GM21619 (cell line): Measurements from ENCODE around the gene FXN.
"Not testable (repeated sequence)": the region's sequence is repeated elsewhere in the genome, so short reads cannot be mapped to it uniquely, and the experiment has no call there.

Experiments used
- ATAC-seq: cut with Tn5 transposase; IDR thresholded peaks from one replicate; pipeline ENCODE4 v1.9.1; 2021; ENCODE audit not compliant: unreplicated experiment

FXN gene

DNA sequence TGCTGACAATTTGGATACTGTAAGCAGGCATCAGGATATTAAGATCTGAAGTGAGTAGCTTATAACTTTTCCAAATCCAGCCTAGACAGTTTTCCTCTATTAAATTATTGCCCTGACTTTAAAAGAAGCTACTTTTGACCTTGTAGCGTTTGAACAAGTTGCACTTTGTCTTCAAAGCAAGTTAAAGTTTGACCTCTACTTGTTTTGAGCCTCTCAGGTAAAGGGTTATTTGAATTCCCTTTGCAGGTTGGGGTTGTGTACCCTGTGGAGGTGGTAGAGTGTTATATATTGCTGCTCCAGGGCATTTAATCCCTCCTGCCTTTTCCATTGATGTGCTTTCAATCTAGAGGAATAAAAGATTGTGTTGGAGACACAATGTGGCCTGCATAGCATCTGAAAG is 30.1 kb downstream of the FXN start:
- ATAC-seq, result no peak

- ATAC-seq, result no peak
These were observed 31.4 kb downstream of the FXN start for GRCh38 chr9:69066955-69067354.

- ATAC-seq, result no peak
These were observed 34.6 kb downstream of the FXN start for GRCh38 chr9:69070201-69070600.

DNA sequence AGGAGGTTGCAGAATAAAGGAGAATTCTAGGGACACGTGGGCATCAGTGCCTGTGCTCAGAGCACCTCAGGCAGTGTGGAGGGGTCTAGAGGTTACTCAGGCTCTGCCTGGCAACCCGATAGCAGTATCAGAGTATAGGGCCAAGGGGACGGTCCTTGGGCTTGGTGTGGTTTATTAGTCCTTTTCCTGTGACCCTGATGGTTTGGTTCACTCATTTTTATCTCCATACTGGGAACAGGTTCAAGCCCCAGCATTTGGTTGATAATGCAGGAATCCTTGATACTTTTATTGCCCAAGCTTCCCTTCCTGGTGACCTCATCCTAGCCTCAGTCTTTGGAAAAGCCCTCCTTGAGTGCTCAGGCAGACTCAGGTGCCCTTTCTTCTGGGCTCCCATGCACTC is 35.5 kb downstream of the FXN start:
- no peak for ATAC-seq

- no peak for ATAC-seq
These were observed 37.6 kb downstream of the FXN start for GRCh38 chr9:69073103-69073502.

- ATAC-seq, result no peak
These were observed 39.2 kb downstream of the FXN start for GRCh38 chr9:69074801-69075200.

GRCh38 chr9:69076550-69076949 is 41.0 kb downstream of the FXN start:
- no peak for ATAC-seq

DNA sequence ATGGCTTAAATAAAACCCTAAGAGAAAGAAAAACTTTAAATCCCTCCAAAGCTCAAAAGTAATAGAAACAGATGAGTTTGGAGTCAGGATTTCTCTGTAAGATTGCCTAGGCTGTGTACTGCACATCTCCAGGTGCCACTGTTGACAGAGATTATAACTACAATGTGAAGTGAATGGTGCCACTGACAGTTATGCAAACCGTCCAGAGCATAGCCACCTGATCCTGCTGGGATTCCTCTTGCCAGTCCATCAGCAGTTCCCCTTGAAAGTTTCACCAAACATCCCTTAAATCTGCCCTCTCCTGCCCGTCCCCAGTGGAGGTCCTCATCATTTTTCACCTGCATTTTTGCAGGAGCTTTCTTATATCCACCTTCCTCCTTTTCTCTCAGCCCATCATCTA is 42.5 kb downstream of the FXN start:
- no peak for ATAC-seq

DNA sequence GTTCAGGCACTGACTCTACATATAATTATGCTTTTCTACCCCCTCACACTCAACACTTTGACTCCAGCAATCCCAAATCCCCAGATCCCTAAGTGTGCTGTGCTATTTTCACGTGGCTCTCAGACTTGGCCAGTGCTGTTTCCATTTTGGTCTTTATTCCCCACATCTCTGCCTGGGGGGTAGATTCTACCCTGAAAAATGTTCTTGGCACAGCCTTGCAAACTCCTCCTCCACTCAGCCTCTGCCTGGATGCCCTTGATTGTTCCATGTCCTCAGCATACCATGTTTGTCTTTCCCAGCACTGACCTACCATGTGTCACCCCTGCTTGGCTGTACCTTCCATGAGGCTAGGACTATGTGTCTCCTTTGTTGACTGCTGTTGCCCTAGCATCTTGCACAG is 43.0 kb downstream of the FXN start:
- ATAC-seq, result no peak

DNA sequence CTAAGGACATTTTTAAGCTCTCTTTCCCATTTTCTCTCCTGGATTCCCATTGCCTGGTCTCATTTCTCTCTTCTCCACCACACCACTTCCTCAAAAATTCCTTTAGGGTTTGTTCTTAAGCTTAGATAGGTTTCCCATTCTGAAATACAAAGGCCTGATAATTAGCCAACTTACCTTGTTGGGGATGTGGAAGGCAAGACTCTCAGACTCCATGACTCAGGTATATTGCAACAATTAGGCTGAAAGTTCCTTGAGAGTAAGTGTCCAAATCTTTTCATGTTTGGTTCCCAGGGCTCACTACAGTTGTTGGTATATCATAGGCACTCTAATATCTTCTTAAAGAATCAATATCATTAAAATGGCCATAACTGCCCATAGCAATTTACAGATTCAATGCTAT is 43.6 kb downstream of the FXN start:
- ATAC-seq, result no peak

- ATAC-seq, result no peak
These were observed 45.7 kb downstream of the FXN start for GRCh38 chr9:69081261-69081660.

DNA sequence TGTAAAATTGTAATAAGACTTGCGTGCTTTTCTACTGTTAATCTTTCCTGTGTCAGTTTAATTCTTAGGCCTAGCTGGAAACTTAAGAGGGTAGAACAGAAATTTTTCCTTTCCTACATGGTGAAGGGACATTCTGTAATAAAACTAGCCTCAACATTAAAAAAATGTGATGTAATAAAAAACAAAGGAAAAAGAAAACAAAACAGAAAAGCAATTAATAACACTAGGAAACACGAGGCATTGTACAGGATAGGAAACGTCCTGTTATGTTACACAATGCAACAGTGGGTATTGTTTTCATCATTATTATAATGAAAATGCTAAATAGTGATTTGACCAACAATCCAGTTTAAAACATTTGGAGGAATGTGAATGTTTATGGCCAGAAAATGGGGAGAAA is 47.8 kb downstream of the FXN start:
- ATAC-seq, result no peak

DNA sequence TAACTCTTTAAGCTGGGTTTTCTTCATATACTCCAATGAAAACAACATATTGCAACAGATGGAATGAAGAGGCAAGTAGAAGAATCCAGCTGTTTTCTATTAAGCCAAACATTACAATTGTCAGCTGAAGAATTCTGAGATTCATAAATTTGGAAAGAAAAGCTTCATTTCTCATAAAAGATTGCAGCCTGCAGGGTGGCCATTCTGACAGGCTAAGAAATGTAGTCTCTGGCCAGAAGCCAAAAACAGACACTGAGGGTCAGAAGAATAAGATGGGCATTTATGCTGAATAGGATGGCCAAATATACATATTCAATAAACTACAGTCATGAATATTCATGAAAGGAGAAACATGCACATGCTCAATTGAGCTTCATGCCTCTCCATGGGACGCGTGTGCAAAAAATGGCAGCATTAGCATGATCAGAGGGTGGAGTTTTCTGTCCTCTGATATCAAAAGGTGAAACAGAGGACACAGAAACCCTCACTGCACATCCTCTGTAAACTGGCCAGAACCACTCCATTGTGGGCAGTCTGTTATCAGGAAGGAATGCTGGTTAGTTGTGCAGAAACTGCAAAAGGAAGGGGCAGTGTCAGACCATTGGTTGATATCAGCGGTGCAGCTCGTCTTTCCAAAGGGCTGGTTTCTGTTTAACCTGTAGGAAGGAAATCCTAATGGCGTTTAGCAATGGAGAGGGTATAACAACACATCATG is 50.2 kb downstream of the FXN start:
- no peak for ATAC-seq

- ATAC-seq, result no peak
These were observed 50.8 kb downstream of the FXN start for GRCh38 chr9:69086312-69086711.

DNA sequence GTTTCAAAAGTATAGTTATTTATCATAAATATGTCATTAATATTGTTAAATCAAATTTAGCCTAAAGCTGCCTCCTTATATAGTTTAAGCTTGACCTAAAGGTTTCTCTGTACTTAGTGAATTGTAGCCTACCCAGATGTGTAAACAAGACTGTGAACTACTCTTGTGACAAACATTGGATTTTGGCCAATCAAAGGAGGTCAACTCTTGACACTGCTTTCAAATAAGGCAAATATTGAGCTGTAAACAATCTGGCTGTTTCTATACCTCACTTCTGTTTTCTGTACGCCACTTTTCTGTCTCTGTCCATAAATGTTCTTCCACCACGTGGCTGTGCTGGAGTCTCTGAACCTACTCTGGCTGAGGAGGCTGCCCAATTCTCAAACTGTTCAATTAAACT is 51.2 kb downstream of the FXN start:
- ATAC-seq, result no peak

DNA sequence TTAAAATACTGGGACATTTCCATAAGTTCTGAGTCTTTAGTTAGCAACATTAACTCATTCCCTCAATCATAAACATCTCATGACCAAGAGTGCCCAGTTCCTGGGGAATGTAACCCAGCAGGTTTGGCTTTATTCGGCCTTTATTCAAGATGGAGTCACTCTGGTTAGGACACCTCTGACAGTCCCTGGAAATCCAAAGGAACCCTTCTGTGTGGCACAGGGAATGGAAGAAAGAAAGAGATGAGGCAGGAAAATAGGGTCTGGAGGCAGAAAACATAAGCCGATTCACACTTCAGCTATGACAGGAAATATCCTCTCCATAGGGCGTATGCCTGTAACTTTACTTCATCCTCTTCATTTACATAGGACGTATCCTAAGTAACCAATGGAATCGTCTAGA is 53.5 kb downstream of the FXN start:
- ATAC-seq, result no peak

DNA sequence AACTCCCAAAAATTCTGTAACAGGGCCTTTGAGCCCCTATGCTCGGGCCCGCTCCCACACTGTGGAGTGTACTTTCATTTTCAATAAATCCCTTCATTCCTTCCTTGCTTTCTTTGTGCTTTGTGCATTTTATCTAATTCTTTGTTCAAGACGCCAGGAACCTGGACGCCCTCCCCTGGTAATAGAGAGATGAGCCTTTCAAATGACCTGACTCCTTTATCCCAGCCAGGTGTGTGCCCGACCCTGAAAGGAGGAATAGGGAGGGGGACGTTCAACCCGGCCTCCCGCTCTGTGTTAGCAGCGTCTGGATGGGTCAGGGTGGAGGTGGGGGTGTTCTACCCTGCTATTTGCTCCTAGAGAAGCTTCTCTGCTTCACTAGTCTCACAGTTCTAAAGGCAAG is 53.9 kb downstream of the FXN start:
- ATAC-seq, result no peak

DNA sequence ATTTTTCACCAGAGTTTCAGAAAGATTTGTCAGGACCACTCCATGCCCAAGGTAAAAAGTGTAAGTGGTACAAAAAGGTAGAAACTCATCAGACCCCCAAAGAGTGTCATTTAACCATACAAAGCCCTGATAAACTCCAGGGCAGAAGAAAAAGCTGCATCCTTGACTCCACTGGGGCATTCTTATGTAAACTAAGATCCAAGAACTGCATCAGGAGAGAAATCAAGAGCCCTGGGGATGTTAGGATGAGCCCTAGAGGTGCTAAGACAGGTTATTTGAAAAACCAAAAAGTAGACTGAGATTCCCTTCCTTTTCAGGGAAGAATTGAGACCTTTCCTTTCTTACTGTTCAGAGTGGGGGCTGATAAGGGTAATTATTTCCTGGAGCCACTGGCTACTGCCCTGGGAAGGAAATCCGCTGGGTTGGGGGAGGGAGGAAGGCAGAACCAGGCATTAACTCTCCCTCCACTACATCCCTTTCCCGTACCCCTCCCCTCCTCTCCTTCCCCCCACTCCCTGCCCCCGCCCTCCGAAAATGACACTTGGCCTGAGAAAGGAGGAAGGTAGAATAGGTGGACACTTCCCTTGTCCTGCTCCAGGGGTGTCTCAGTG is 54.7 kb downstream of the FXN start:
- ATAC-seq, result no peak

GRCh38 chr9:69090946-69091345 is 55.4 kb downstream of the FXN start:
- ATAC-seq, result no peak

DNA sequence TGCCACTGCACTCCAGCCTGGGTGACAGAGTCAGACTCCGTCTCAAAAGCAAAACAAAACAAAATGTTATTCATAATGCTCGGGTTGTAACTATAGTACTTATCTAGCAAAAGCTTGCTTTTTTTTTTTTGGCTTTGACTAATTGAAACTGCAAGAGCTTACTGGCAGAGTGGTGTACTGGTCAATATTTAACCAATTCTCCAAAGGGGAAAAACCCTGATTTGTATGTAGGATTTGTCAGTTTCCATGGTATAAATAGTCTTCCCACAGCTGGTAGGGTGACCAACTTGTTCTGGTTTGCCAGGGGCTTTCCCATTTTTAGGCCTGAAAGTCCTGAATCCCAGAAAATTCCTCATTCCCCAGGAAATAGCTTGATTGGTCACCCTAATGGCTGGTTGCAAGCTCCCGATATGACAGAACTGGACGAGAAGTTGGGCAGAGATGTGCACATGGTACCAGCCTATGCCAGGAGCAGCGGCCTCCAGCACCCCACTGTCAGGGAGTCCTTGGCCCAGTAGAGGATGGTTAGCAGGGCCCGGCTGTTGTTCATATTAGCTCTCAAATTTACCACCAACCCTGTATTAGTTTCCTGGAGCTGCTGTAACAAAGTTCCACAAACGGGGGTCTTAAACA is 58.0 kb downstream of the FXN start:
- peak; percentile 79 for ATAC-seq

GRCh38 chr9:69094361-69095135 is 59.0 kb downstream of the FXN start:
- ATAC-seq, result not testable (repeated sequence)

GRCh38 chr9:69097064-69097463 is 61.5 kb downstream of the FXN start:
- ATAC-seq, result no peak
